ACC112 (cell line): ENCODE measurements around the gene KLHL2.

Source experiments
- H2AFZ ChIP-seq: fragments of 200-600 bp; sonication (generic); one replicate; pipeline ENCODE4 v1.6.0; 2017; ENCODE audit warnings: antibody characterized with exemption, low read length; ENCODE audit not compliant: unreplicated experiment
- H3K27ac ChIP-seq: fragments of 200-600 bp; sonication (generic); 2 replicates; pipeline ENCODE4 v1.5.1; 2014; ENCODE audit warnings: low read depth, mild to moderate bottlenecking, antibody characterized with exemption, low read length, moderate library complexity
- H3K27me3 ChIP-seq: fragments of 200-600 bp; sonication (generic); 2 replicates; pipeline ENCODE4 v1.6.1; 2014; ENCODE audit warnings: mild to moderate bottlenecking, antibody characterized with exemption, low read length, moderate library complexity, mixed read lengths; ENCODE audit not compliant: insufficient read depth
- H3K36me3 ChIP-seq: fragments of 200-600 bp; sonication (generic); 2 replicates; pipeline ENCODE4 v1.6.1; 2016; ENCODE audit warnings: mild to moderate bottlenecking, antibody characterized with exemption, low read length, moderate library complexity, mixed read lengths; ENCODE audit not compliant: insufficient read depth
- H3K4me1 ChIP-seq: fragments of 200-600 bp; sonication (generic); one replicate; pipeline ENCODE4 v1.6.1; 2016; ENCODE audit warnings: low read length, mixed read lengths; ENCODE audit not compliant: insufficient read depth, unreplicated experiment, control insufficient read depth
- H3K4me3 ChIP-seq: fragments of 200-600 bp; sonication (generic); 2 replicates; pipeline ENCODE4 v1.5.1; 2014; ENCODE audit warnings: mild to moderate bottlenecking, low read depth, low read length
- H3K79me2 ChIP-seq: fragments of 200-600 bp; sonication (generic); one replicate; pipeline ENCODE4 v1.6.0; 2016; ENCODE audit warnings: low read length; ENCODE audit not compliant: control insufficient read depth, unreplicated experiment, insufficient read depth

The KLHL2 gene

DNA sequence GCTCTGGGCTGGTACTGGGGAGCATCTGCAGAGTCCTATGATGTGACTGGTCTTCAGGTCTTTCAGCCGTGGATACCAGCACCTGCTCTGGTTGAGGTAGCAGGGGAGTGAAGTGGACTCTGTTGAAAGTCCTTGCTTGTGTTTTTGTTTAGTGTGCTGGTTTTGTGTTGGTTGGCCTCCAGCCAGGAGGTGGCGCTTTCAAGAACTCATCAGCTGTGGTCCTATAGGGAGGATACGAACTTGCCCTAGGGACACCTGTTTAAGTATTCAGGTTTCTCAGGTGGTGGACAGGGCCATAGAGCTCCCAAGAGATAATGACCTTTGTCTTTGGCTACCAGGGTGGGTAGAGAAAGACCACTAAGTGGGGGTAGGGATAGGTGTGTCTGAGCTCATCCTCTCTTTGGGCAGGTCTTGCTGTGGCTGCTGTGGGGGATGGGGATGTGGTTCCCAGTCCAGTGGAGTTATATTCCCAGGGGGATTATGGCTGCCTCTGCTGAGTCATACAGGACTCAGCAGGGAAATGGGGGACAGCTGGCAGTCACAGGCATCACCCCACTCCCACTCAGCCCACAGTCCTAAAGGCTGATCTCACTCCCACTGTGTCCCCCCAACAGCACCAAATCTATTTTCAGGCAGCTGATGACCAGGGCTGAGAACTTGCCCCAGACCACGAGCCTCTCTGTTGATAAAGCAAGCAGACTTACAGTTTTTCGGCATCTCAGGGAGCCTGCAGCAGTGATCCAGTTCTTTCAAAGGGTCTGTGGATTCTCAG lies 144.2 kb downstream of the KLHL2 start:
- Histone ChIP-seq H2AFZ (no peak overlapping the region), H3K4me3 (no peak overlapping the region), H3K27me3 (no peaks in the 10 kb centered on the region), H3K36me3 (no peaks in the 10 kb centered on the region), H3K4me1 (peaks cover 4% of the 10 kb centered on the region), H3K27ac (no peak overlapping the region), H3K79me2 (no peaks in the 10 kb centered on the region)

DNA sequence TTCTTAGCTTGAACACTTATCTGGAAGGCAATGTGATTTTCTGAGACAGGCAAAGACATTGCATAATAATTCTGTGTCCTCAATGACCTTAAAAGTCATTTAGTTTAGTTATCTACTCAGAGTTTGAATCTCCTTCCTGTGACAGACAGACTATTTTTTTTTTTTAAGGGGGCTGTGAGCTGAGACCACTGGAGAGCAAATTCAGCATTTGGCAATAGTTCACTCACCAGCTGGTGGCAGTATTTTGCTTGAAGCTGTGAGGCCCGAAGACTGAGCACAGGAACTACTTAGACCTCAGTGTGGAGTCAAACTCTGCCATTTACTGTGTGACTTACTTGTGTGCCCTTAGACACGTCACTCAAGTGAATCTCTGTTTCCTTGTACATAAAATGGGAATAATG lies 148.5 kb downstream of the KLHL2 start:
- Histone ChIP-seq H2AFZ (no peak overlapping the region), H3K4me1 (peaks cover 21% of the 10 kb centered on the region), H3K4me3 (no peak overlapping the region), H3K27ac (no peak overlapping the region), H3K27me3 (no peaks in the 10 kb centered on the region), H3K36me3 (no peaks in the 10 kb centered on the region), H3K79me2 (no peaks in the 10 kb centered on the region)

- H2AFZ ChIP-seq, result no peak overlapping the region
- H3K27ac ChIP-seq, result peak overlapping the region; percentile 55
- no peaks in the 10 kb centered on the region for H3K36me3 ChIP-seq
- no peak overlapping the region for H3K4me3 ChIP-seq
- H3K4me1 ChIP-seq, result peaks cover 21% of the 10 kb centered on the region
- no peaks in the 10 kb centered on the region for H3K27me3 ChIP-seq
- H3K79me2 ChIP-seq, result no peaks in the 10 kb centered on the region
Measured at GRCh38 chr4:165359506-165359905, 152.1 kb downstream of the KLHL2 start.

DNA sequence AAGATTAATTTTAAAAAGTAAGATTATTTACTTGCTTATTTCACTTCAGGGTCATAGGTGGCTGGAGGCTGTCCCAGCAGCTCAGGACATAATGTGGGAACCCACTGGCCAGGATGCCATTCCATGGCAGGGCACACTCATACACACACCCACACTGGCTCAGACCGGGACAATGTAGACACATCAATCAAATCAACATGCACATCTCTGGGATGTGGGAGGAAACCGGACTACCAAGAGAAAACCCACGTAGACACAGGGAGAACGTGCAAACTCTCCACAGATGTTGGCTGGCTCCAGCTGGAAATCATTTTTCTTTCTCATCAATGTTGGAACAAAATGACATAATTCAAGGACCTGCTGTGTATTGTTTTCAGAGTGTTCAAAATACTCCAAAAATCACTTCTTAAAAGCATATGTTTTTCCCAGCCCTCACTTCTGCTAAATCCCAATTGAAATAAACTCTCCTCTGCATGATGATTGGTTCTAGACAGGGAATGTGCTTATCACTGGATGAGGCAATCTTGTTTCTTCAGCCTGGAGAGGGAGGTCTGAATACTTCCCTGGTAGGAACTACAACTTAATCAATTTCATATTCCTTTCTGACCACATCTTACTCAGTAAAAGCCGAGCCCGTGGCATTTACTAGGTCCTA lies 152.8 kb downstream of the KLHL2 start:
- H3K27ac ChIP-seq, result peak overlapping the region; percentile 55
- no peaks in the 10 kb centered on the region for H3K27me3 ChIP-seq
- peaks cover 26% of the 10 kb centered on the region for H3K4me1 ChIP-seq
- H3K36me3 ChIP-seq, result no peaks in the 10 kb centered on the region
- H3K79me2 ChIP-seq, result no peaks in the 10 kb centered on the region
- 0 out of 2 replicates have a peak overlapping the region, but pooled peaks have one; percentile 10 for H3K4me3 ChIP-seq
- H2AFZ ChIP-seq, result peak overlapping the region; percentile 1

GRCh38 chr4:165360985-165361670 lies 153.8 kb downstream of the KLHL2 start:
- no peaks in the 10 kb centered on the region for H3K79me2 ChIP-seq
- H2AFZ ChIP-seq, result no peak overlapping the region
- H3K36me3 ChIP-seq, result no peaks in the 10 kb centered on the region
- H3K4me1 ChIP-seq, result peaks cover 26% of the 10 kb centered on the region
- no peak overlapping the region for H3K4me3 ChIP-seq
- H3K27ac ChIP-seq, result peak overlapping the region; percentile 17; the same call in 1 of the 2 replicates
- H3K27me3 ChIP-seq, result no peaks in the 10 kb centered on the region

GRCh38 chr4:165361810-165362209 lies 154.4 kb downstream of the KLHL2 start:
- Histone ChIP-seq H3K79me2 (no peaks in the 10 kb centered on the region), H3K27me3 (no peaks in the 10 kb centered on the region), H3K27ac (no peak overlapping the region), H3K4me1 (peaks cover 26% of the 10 kb centered on the region), H3K36me3 (no peaks in the 10 kb centered on the region), H3K4me3 (no peak overlapping the region), H2AFZ (no peak overlapping the region)

DNA sequence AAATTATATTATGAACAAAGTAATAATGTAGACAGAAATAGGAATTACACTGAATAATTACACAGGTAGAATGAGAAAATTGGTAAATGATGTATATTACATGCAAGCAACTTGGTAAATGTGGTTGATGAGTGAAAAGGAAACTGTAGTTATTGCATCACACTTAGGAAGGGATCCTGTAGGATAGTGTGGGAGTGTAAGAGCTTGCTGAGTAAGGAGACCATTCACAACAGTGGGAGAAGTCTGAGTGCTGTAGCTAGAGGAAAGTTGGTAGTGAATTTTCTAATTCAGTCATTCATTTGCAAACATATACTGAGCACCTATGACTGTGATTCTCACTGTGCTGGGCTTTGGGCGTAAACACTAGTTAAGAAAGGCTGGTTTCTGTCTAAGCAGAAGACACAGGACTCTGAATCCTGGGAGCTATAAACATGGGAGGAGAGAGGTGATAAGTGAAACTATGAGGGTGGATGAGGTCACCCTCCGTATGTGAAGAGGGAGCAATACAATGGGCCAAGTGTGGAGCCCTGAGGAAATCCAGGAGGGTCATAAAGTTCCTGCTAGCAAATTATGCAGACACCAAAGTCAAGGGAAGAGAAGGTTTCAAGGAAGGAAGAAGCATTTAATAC lies 157.2 kb downstream of the KLHL2 start:
- Histone ChIP-seq H3K4me1 (peaks cover 23% of the 10 kb centered on the region), H3K27ac (0 out of 2 replicates have a peak overlapping the region, but pooled peaks have one; percentile 4), H2AFZ (no peak overlapping the region), H3K36me3 (no peaks in the 10 kb centered on the region), H3K27me3 (no peaks in the 10 kb centered on the region), H3K79me2 (no peaks in the 10 kb centered on the region), H3K4me3 (no peak overlapping the region)

- H3K27ac ChIP-seq, result no peak overlapping the region
- peaks cover 18% of the 10 kb centered on the region for H3K4me1 ChIP-seq
- no peaks in the 10 kb centered on the region for H3K27me3 ChIP-seq
- H3K4me3 ChIP-seq, result no peak overlapping the region
- H3K36me3 ChIP-seq, result no peaks in the 10 kb centered on the region
- no peak overlapping the region for H2AFZ ChIP-seq
- no peaks in the 10 kb centered on the region for H3K79me2 ChIP-seq
Measured at GRCh38 chr4:165367040-165367439, 159.7 kb downstream of the KLHL2 start.

DNA sequence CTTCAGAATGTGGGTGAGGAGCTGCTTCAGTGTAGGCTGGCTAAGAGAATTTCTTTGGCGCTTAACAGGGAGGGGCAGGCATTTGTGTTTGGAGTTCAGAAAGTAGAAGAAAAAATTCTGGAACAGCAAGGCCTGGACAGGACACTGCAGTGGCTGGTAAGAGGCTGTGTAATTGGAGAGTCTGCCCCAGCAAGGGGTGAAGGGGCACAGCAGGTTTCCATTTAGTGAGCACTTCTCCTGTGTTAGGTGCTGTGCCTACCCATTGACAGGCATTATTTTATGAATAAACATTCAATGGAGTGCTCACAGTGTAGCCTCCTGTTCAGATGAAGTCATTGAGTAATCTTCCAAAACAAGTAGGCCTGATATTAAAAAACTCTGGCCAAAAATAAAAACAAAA lies 160.8 kb downstream of the KLHL2 start:
- no peaks in the 10 kb centered on the region for H3K36me3 ChIP-seq
- H3K27ac ChIP-seq, result no peak overlapping the region
- no peak overlapping the region for H2AFZ ChIP-seq

GRCh38 chr4:165368567-165368966 lies 161.2 kb downstream of the KLHL2 start:
- no peak overlapping the region for H3K4me3 ChIP-seq

More for the DNA sequence above, 160.8 kb downstream of the KLHL2 start:
- Histone ChIP-seq H3K4me3 (no peak overlapping the region), H3K79me2 (no peaks in the 10 kb centered on the region), H3K27me3 (no peaks in the 10 kb centered on the region), H3K4me1 (peaks cover 18% of the 10 kb centered on the region)

More at GRCh38 chr4:165368567-165368966, 161.2 kb downstream of the KLHL2 start:
- no peak overlapping the region for H3K27ac ChIP-seq
- no peak overlapping the region for H2AFZ ChIP-seq
- no peaks in the 10 kb centered on the region for H3K27me3 ChIP-seq
- no peaks in the 10 kb centered on the region for H3K79me2 ChIP-seq
- H3K36me3 ChIP-seq, result no peaks in the 10 kb centered on the region
- peaks cover 18% of the 10 kb centered on the region for H3K4me1 ChIP-seq
